Measurements from ENCODE around the gene RORC. TPM values are rescaled to one million over a fixed set of nuclear protein-coding genes. Genes with fewer than 3 reads are reported as not detected.
"Not testable (repeated sequence)": the region's sequence is repeated elsewhere in the genome, so short reads cannot be mapped to it uniquely, and the experiment has no call there.

RORC gene
- total RNA-seq (10 to 100 TPM in 8 of 10 donors, 1 to 10 TPM in 2; 5.9 to 21.0 (median 15.3) TPM), polyA plus RNA-seq (10 to 100 TPM in 1 of 2 donors, 1 to 10 TPM in 1; 4.0 to 12.2 TPM)
- long read RNA-seq, donor 1, partial matches to known transcripts, result 6 of 13 reads
- long read RNA-seq, donor 1, other reads (novel, unspliced or antisense), result 6 of 13 reads
- long read RNA-seq, donor 2, transcript RORC-201 (11 exons, 2,180 nt), result major isoform, 14 of 25 reads
- long read RNA-seq, donor 2, partial matches to known transcripts, result 8 of 25 reads
- long read RNA-seq, donor 2, other reads (novel, unspliced or antisense), result 3 of 25 reads
- long read RNA-seq, donor 3, transcript RORC-201 (11 exons, 2,180 nt), result major isoform, 31 of 37 reads
- long read RNA-seq, donor 3, partial matches to known transcripts, result 4 of 37 reads
- long read RNA-seq, donor 3, other reads (novel, unspliced or antisense), result 2 of 37 reads

- H3K36me3 ChIP-seq, result no peaks in the 10 kb centered on the region
- intact Hi-C loops (cut with DNase I), result loop anchor here in 5 of 10 donors (5.0 to 10.0 kb wide), 7 partner anchors 94 to 387 kb away; partner anchors contain the start of gene POGZ (in 1 of the 5)
- ATAC-seq (peak; percentile 69 to 92 (median 84)), DNase-seq (peak; percentile 54 to 59)
- peaks cover 0 to 43% (median 18%) of the 10 kb centered on the region in 9 donors for H3K4me1 ChIP-seq
- peak within 1 kb of the TSS in 9 of 10 donors; percentile 35 to 74 (median 54) for H3K27ac ChIP-seq
- WGBS, 2 donors, result 44 to 71% methylated on average over 5 of the region's 5 CpGs
- no peak for TF ChIP-seq CTCF (IDR thresholded peaks at IDR 0.05)
- peak within 1 kb of the TSS; percentile 18 to 51 (median 42) for H3K4me3 ChIP-seq
- H3K9me3 ChIP-seq, result no peaks in the 10 kb centered on the region
- peaks cover 0 to 7% (median 0%) of the 10 kb centered on the region in 7 donors for H3K27me3 ChIP-seq
These were observed at the start of gene RORC for GRCh38 chr1:151831605-151832004. RORC (minus strand) TSS chr1:151831802; CDS start chr1:151831764, 38 bp downstream.

DNA sequence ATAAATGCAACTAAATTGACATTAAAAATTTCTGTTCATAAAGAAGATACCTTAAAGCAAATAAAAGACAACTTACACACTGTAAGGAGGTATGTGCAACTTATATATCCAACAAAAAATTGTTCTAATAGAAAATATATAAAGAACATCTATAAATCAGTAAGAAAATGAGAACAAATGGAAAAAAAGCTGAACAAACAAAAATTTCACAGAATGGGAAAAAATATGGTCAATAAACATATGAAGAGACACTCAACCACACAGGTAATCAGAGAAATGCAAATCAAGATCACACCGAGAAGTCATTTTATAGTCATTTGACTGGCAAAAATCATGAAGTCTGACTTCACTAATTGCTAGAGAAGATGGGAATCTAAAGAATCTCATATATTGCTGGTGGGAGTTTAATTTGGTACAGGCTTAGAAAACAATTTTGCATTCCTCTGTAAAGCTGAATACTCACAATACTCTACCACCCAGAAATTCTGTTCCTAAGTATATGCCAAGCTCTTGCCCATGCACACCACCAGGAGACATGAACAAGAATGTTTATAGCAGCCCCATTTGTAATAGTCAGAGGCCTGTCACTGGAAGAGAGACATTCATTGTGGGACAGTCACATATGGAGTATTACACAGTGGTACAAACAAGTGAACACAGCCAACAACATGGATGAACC lies 44.0 kb upstream of the RORC start:
- no peak for ATAC-seq
- no peak for DNase-seq
- Histone ChIP-seq H3K27me3 (no peaks in the 10 kb centered on the region), H3K9me3 (no peaks in the 10 kb centered on the region), H3K27ac (no peak overlapping the region), H3K36me3 (peaks cover 0 to 44% (median 13%) of the 10 kb centered on the region in 9 donors), H3K4me3 (no peak overlapping the region), H3K4me1 (no peaks in the 10 kb centered on the region)
- intact Hi-C loops (cut with DNase I), result no loop called here
- 95 to 100% methylated on average over 1 of the region's 1 CpG for WGBS, 2 donors
- no peak for TF ChIP-seq CTCF (IDR thresholded peaks at IDR 0.05)

DNA sequence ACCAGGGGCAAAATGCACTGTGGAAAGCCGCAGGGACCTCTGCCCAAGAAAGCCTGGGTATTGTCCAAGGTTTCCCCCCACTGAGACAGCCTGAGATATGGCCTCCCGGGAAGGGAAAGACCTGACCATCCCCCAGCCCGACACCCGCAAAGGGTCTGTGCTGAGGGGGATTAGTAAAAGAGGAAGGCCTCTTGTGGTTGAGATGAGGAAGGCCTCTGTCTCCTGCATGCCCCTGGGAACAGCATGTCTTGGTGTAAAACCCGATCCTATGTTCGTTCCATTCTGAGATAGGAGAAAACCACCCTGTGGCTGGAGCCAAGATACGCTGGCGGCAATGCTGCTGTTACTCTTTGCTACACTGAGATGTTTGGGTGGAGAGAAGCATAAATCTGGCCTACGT lies 41.2 kb upstream of the RORC start:
- H3K27ac ChIP-seq; DNase-seq; H3K4me3 ChIP-seq; H3K9me3 ChIP-seq; H3K27me3 ChIP-seq; intact Hi-C loops (cut with DNase I); H3K4me1 ChIP-seq; ATAC-seq: not testable (repeated sequence)
- 63 to 68% methylated on average over 9 of the region's 9 CpGs for WGBS, 2 donors
- peaks cover 0 to 44% (median 13%) of the 10 kb centered on the region in 9 donors for H3K36me3 ChIP-seq

- 51 to 58% methylated on average over 5 of the region's 5 CpGs for WGBS, 2 donors
- DNase-seq (no peak), ATAC-seq (no peak)
- TF ChIP-seq CTCF (IDR thresholded peaks at IDR 0.05), result no peak
- H3K9me3 ChIP-seq, result no peaks in the 10 kb centered on the region
- intact Hi-C loops (cut with DNase I), result no loop called here
- peaks cover 0 to 12% (median 0%) of the 10 kb centered on the region in 9 donors for H3K4me1 ChIP-seq
- peaks cover 0 to 34% (median 13%) of the 10 kb centered on the region in 9 donors for H3K36me3 ChIP-seq
- H3K27me3 ChIP-seq, result no peaks in the 10 kb centered on the region
- H3K27ac ChIP-seq, result no peak overlapping the region
- H3K4me3 ChIP-seq, result no peak overlapping the region
These were observed 39.9 kb upstream of the RORC start for GRCh38 chr1:151871284-151872030.
